Heart right ventricle (tissue), 16 donors: ENCODE data around the gene HES7. TPM values are rescaled to one million over a fixed set of nuclear protein-coding genes. Genes with fewer than 3 reads are reported as not detected.

ENCODE experiments used
- ATAC-seq, 8 donors: fragments of 200-7000 bp; cut with Tn5 transposase; one replicate each; pipeline ENCODE4 v1.9.1; 2020; ENCODE audit warnings: mild to moderate bottlenecking in 8 of 8, moderate library complexity in 8 of 8, moderate number of reproducible peaks in 1 of 8
- DNase-seq, 2 donors: peaks; one replicate each; pipeline ENCODE4 v3.0.0-alpha.2; 2020
- H3K27ac ChIP-seq, 10 donors: fragments of 200-600 bp; sonication (generic) in 2 of 10; one replicate each; pipeline versions ENCODE4 v1.5.0 to v1.8.0; 2020 to 2022; ENCODE audit warnings: mild to moderate bottlenecking in 3 of 10
- H3K27me3 ChIP-seq, 7 donors: fragments of 200-600 bp; one replicate each; pipeline ENCODE4 v1.8.0; 2021 to 2022; ENCODE audit warnings: mild to moderate bottlenecking in 2 of 7
- H3K36me3 ChIP-seq, 9 donors: fragments of 200-600 bp; sonication (generic) in 1 of 9; one replicate each; pipeline versions ENCODE4 v1.5.0 to v1.8.0; 2020 to 2022; ENCODE audit warnings: mild to moderate bottlenecking in 2 of 9
- H3K4me1 ChIP-seq, 9 donors: fragments of 200-600 bp; sonication (generic) in 1 of 9; one replicate each; pipeline versions ENCODE4 v1.5.0 to v1.8.0; 2020 to 2022; ENCODE audit warnings: mild to moderate bottlenecking in 4 of 9
- H3K4me3 ChIP-seq, 10 donors: fragments of 200-600 bp; sonication (generic) in 2 of 10; one replicate each; pipeline versions ENCODE4 v1.5.0 to v1.8.0; 2020 to 2022; ENCODE audit warnings: mild to moderate bottlenecking in 7 of 10, moderate library complexity in 2 of 10
- H3K9me3 ChIP-seq, 11 donors: fragments of 200-600 bp in 10 of 11; sonication (generic) in 2 of 11; one replicate each; pipeline versions ENCODE4 v1.5.0 to v1.8.0; 2013 to 2022; ENCODE audit warnings: mild to moderate bottlenecking in 2 of 11, control low read depth in 1 of 11, moderate library complexity in 1 of 11
- CTCF ChIP-seq, 9 donors: fragments of 200-600 bp; sonication (generic) in 2 of 9; IDR thresholded peaks; one replicate each; pipeline versions ENCODE4 v1.5.0 to v1.8.0; 2021 to 2022; ENCODE audit warnings: antibody characterized with exemption in 9 of 9, mild to moderate bottlenecking in 5 of 9, moderate library complexity in 1 of 9
- WGBS, 2 donors: extraction: QIAGEN DNeasy Blood & Tissue Kit; methylation state at CpG; one replicate each; pipeline ENCODE4 v1.1.7; 2013; ENCODE audit warnings: inconsistent platforms in 1 of 2; 5-methylcytosine and 5-hydroxymethylcytosine counted together
- intact Hi-C, 10 donors: fragments of 100-400 bp; cut with DNase I; formaldehyde crosslinking; loops; one replicate each; pipeline versions ENCODE4 v1.11.1 to v1.14.2; 2022
- polyA plus RNA-seq, 2 donors: library from polyadenylated mRNA; stranded (reverse); fragments of 200-250 nt; gene quantifications; one replicate each; pipeline ENCODE4 v1.2.3, GENCODE V29; 2013
- total RNA-seq, 10 donors: library from RNA; stranded (reverse); fragmentation: NEBNext Ultra II Directional in 3 of 10; extraction: Animal tissue kit (Norgen Biotek cat#: 25700) in 3 of 10; gene quantifications; one replicate each; pipeline versions ENCODE4 v1.2.1 to v1.2.4, GENCODE V29; 2021 to 2023
- donor health status: Arrhythmogenic right ventricular cardiomyopathy.
- donor health status: ischemic (EF 13 %, LVEDD 7.1; RV severe dilation, severe dysfunction).
- donor health status: healthy with polysubstance abuse.
- donor health status: DM: no; HTN: yes; CAD: no.
- donor health status: DM: no; HTN: no; CAD: no.
- donor health status: ischemic (EF 25% LVEDD 6.9; RV normal size, moderate dysfunction).
- donor health status: ischemic (EF 25% LVEDD 5.7; RV mildly dilated, moderate dysfunction).
- donor health status: healthy.
- donor health status: DM: yes; HTN: yes; CAD: no.
- donor health status: Ischemic cardiomyopathy.
- donor health status: ischemic (EF 35%, LVEDD 5.7; RV mildly dilated, moderate dysfunction).
- donor health status: nonischemic (EF 11% LVEDD 7.7; RV severe dilation, severe dysfunction).
- donor health status: DM: yes; HTN: yes; CAD: no.
- donor health status: PGD.
- donor health status: ischemic (EF 29% LVEDD 5.4; RV normal size, mild dysfunction).
- donor health status: nonischemic (EF 23%, LVEDD 6.1; RV moderate dilation, normal function).

HES7 gene
- total and polyA plus RNA-seq, 12 donors: 0.17 to 1.5 (median 0.42) TPM; not detected in 5

DNA sequence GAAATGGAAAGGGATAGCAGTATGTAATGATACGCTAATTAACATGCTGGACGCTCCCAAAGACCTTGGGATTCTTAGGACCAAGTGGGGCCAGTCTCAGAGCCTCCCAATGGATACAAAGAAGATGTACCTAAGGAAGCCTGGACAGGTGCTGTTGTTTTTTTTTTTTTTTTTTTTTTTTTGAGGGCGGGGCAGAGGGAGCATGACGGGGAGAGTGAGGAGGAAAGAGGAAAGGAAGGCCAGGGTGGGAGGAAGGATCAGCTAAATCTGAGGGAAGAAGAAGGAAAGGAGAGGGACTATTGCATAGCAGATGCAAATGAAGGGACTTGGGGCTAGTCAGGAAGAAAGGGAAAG, 36.3 kb upstream of the HES7 start:
- intact Hi-C loops: loop anchor here in 4 of 10 donors (2.0 to 5.0 kb wide), 3 partner anchors 23 to 38 kb away; partner anchors contain the start of gene HES7 (in 2 of the 4)
- no peak for DNase-seq
- Histone ChIP-seq H3K27ac (peak overlapping the region in 6 of 10 donors; percentile 26 to 100 (median 100)), H3K4me3 (no peak overlapping the region), H3K4me1 (peaks cover 30 to 83% (median 61%) of the 10 kb centered on the region in 9 donors), H3K9me3 (no peaks in the 10 kb centered on the region), H3K27me3 (no peaks in the 10 kb centered on the region), H3K36me3 (peaks cover 0 to 34% (median 17%) of the 10 kb centered on the region in 9 donors)
- 58 to 62% methylated on average over 3 of the region's 4 CpGs for WGBS, 2 donors
- ATAC-seq: no peak
- TF ChIP-seq CTCF (IDR thresholded peaks at IDR 0.05): no peak

- H3K36me3 ChIP-seq: peaks cover 0 to 34% (median 17%) of the 10 kb centered on the region in 9 donors
- H3K4me1 ChIP-seq: peaks cover 28 to 85% (median 56%) of the 10 kb centered on the region in 9 donors
- ATAC-seq (no peak), DNase-seq (no peak)
- WGBS, 2 donors: 74 to 84% methylated on average over 4 of the region's 4 CpGs
- TF ChIP-seq CTCF (IDR thresholded peaks at IDR 0.05): no peak
- H3K9me3 ChIP-seq: no peaks in the 10 kb centered on the region
- no peaks in the 10 kb centered on the region for H3K27me3 ChIP-seq
- H3K4me3 ChIP-seq: no peak overlapping the region
- H3K27ac ChIP-seq: peak overlapping the region in 9 of 10 donors; percentile 20 to 100 (median 97)
- intact Hi-C loops: loop anchor here in 7 of 10 donors (2.0 to 10.0 kb wide), 7 partner anchors 21 to 325 kb away; partner anchors contain the start of genes HES7 (in 3 of the 7), CYB5D1 (in 1 of the 7), KDM6B (in 1 of the 7) and NAA38 (in 1 of the 7)
These were observed 35.7 kb upstream of the HES7 start for GRCh38 chr17:8159459-8160223.

DNA sequence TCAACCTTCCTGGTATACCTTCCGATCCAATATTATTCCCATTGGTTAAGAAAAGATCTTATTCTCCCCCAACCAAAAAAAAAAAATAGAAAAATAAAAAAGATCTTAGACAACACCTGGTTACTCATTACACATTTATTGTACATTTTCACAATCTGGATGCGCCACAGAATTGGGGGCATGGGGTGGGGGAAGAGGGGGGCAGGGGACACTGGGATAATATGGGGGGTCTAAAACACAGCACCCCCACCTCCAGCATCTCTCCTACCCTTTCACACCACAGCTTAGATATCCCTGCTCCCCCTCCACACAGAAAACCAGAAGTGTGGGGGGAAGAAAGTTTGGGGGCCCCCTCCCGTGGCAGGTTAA, 35.1 kb upstream of the HES7 start:
- ATAC-seq (no peak), DNase-seq (no peak)
- no peak for TF ChIP-seq CTCF (IDR thresholded peaks at IDR 0.05)
- Histone ChIP-seq H3K27me3 (no peaks in the 10 kb centered on the region), H3K4me3 (peak overlapping the region in 1 of 10 donors; percentile 2), H3K9me3 (no peaks in the 10 kb centered on the region), H3K36me3 (peaks cover 0 to 34% (median 17%) of the 10 kb centered on the region in 9 donors), H3K27ac (peak overlapping the region in 9 of 10 donors; percentile 52 to 99 (median 97)), H3K4me1 (peaks cover 23 to 85% (median 50%) of the 10 kb centered on the region in 9 donors)
- intact Hi-C loops: loop anchor here in 4 of 10 donors (2.0 to 10.0 kb wide), 5 partner anchors 20 to 324 kb away; partner anchors contain the start of genes CYB5D1 (in 1 of the 4), HES7 (in 1 of the 4), KDM6B (in 1 of the 4) and NAA38 (in 1 of the 4)
- WGBS, 2 donors: 60% methylated on average over 3 of the region's 3 CpGs

DNA sequence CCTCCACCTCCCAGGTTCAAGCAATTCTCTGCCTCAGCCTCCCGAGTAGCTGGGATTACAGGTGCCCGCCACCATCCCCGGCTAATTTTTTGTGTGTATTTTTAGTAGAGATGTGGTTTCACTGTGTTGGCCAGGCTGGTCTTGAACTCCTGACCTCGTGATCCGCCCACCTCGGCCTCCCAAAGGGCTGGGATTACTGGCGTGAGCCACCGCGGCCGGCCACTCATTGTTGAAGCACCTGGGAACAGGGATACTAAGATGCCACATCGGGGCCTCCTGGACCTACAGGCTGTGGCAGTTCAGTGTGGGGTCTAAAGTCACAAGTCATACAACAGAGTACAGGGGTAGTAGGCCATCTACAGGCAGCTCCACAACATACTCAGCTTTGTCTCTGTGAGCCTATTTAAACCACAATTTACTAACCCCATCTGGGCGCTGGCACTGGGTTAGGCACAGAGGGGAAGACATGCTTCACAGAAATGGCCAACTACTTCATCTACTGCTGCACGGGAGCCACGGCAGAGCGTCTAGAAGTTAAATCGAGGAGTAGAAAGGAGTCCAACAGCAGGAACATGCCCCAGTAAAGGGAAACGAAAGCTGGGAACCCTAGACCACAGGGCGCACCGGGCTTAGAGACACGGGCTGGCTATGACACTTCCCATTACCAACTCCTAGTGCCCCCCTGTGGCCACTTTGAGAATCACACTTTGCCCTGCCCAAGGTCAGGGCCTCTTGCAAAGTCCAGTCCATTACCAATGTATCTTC, 34.5 kb upstream of the HES7 start:
- Histone ChIP-seq H3K27me3 (no peaks in the 10 kb centered on the region), H3K27ac (peak overlapping the region in 9 of 10 donors; percentile 64 to 99 (median 97)), H3K4me3 (peak overlapping the region in 3 of 10 donors; percentile 1 to 11 (median 2)), H3K4me1 (peaks cover 18 to 85% (median 50%) of the 10 kb centered on the region in 9 donors), H3K9me3 (no peaks in the 10 kb centered on the region), H3K36me3 (peaks cover 0 to 34% (median 17%) of the 10 kb centered on the region in 9 donors)
- WGBS, 2 donors: 40 to 43% methylated on average over 20 of the region's 20 CpGs
- peak; percentile 88 to 96 (median 90) for TF ChIP-seq CTCF (IDR thresholded peaks at IDR 0.05)
- intact Hi-C loops: loop anchor here in 4 of 10 donors (1.0 to 10.0 kb wide), 6 partner anchors 20 to 324 kb away; partner anchors contain the start of genes CYB5D1 (in 1 of the 4), HES7 (in 1 of the 4), KDM6B (in 1 of the 4) and NAA38 (in 1 of the 4)
- ATAC-seq (peak in 1 of 8 donors; percentile 6), DNase-seq (peak; percentile 91 to 93)
